T-helper 2 cell (primary cell): ENCODE measurements around the gene KRTAP4-8.
"Not testable (repeated sequence)": the region's sequence is repeated elsewhere in the genome, so short reads cannot be mapped to it uniquely, and the experiment has no call there.

ENCODE experiments used
- DNase-seq, 5 experiments: peaks; one replicate each; pipeline versions ENCODE4 v3.0.0 to v3.0.0-alpha.2; 2012 to 2022
- total RNA-seq, 2 donors: gene quantifications; one replicate each; lab custom pipeline; 2026; lab: John Stamatoyannopoulos, UW

The KRTAP4-8 gene
- total RNA-seq = 0 reads per million in 2 donors

DNA sequence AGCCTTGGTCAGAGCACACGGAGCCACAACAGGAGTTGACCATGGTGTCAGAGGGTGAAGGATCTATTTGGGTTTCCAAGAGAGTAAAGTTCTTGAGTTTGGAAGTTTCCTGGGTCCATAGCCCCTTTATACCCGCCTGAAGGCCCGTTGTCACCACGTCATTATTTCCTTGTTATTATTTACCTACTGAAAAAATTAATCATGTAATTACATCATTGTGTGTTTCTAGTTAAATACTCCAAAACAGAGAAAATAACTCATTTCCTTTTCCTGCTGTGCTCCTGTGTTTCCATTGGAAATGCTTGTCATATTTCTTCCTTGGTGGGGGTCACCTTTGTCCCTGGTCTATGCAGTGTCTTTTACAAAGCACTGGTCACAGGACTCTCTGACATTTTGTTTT lies at the start of gene KRTAP4-8:
Gene KRTAP4-8, minus strand, starts transcription at position 101 of the 400 bp plus-strand sequence. Its CDS starts 58 bp downstream, at position 43.
- DNase-seq = no peak

DNA sequence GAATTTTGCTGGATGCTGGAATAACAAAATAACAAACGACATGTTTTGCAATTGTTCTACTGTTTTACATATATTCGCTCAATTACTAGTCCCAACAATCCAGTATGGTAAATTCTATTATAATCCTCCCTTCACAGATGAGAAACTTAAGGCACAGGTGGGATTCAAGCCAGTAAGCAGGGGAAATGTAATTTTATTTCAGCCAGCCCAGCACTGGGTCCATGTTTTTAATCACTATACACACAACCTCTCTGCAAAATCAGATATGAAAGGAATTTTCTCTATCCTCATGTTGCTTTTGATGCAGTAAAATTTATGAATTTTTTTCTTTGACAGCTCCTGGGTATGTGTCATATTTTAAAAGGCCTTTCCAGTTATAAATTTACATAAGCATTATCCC lies 47.3 kb upstream of the KRTAP4-8 start:
- DNase-seq = no peak

DNA sequence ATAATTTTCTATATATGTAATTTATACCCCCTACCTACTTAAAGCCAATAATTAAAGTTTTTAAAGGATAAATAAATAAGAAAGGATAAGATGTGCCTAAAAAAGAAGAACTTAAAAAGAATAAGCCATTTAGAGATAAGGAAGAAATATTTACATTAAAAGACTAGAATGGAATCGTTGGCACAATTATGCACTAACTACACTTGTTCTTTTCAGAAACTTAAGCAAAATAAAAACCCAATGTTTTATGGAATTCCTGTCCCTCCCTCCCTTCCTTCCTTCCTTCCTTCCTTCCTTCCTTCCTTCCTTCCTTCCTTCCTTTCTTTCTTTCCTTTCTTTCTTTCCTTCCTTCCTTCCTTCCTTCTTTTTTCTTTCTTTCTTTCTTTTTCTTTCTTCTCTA lies 46.9 kb upstream of the KRTAP4-8 start:
- no peak for DNase-seq

DNA sequence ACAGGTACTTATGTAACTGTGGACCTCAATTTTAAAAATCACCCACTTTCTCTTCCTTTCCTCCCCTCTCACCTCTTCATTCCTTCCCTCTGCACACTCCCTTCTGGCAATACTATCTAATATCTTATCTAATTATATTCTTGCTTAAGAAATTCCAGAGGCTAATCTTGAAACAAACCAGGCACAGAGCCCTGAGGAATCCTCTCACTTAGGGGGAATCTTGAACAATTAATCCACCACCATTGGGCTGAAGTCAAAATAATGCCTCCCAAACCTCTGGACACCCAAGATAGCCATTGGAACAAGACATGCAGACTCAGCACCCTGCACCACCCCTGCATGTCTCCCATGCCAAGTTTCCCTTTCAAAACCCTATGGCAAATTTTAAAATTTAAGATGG lies 43.4 kb upstream of the KRTAP4-8 start:
- no peak for DNase-seq

DNA sequence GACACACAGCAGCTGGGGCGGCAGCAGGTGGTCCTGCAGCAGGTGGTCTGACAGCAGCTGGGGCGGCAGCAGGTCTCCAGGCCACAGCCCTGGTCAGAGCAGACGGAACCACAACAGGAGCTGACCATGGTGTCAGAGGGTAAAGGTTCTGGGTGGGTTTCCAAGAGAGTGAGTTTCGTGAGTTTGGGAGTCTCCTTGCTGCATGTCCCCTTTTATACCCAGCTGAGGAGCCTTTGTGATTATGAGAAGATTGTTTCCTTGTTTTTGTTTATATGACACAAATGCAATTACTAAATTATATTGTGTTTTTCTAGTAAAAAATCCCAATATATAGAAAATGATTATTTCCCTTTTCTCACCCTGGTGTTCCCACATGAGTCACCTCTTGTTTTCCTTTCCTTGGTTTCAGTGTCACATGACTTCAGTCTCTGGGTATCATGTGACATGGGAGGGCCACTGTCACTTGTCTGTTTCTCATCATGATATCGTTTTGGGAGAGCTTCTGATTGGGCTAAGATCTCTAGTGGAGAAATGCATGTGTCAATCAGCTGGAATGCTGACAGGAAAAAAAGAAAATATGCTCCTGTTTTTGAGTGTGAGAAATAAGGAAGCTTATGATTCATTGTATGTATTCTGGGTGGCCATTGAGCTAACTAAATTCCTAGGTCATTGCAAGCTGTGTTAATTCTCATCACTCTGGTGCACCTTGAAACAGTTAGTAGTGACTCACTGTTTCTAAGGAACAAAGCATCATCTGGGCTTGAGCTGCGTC lies 42.6 kb upstream of the KRTAP4-8 start, which contains the start of gene KRTAP4-6:
Gene KRTAP4-6, minus strand, starts transcription at position 185 of the 772 bp plus-strand sequence. Its CDS starts 57 bp downstream, at position 128.
- DNase-seq = no peak

DNA sequence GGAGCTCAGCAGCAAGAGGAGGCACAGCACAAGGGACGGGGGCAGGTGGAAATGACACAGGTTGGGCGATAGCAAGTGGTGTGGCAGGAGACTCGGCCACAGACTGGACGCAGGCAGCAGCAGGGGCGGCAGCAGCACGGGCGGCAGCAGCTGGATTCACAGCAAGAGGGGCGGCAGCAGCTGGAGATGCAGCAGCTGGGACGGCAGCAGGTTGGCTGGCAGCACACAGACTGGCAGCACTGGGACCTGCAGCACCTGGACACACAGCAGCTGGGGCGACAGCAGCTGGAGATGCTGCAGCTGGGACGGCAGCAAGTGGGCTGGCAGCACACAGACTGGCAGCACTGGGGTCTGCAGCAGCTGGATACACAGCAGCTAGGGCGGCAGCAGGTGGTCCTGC lies 41.9 kb upstream of the KRTAP4-8 start:
- DNase-seq = not testable (repeated sequence)

DNA sequence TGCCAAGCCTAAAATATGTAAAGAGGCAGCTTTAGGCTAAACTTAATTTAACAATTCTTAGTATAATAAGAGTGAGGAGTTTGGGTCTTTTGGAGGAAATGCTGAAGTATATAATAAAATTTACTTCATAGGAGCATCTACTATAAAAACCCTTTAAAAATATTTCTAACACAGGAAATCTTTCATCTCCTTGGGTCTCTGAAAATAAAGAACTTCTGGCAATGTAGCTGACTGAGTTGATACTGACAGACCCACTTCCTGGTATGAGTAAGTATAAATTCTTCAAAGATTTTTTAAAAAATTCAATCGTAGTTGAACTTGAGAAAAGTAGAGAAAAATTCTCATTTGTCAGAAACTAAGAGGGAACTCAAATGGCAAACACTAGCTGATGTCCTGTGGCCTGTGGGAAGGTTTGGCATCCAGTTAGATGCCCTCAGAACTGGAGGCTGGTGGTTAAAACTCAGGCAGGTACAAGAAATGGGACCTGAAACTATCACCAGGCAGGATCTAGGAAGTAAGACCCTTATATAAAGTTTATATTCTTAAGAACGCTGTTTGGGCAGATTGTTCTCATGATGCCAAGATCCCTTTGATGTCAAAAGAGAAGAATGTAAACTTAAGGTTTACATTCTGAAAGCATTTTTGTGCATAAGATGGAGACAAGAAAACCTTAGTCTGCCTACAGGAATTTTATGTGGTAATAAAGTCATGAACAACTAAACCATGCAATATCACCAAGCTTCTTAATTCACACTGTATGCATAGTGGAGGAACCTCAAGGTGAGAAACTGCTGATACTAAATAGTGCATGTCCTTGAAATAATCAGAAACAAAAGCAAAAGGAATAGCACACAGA lies 36.2 kb upstream of the KRTAP4-8 start:
- no peak for DNase-seq

DNA sequence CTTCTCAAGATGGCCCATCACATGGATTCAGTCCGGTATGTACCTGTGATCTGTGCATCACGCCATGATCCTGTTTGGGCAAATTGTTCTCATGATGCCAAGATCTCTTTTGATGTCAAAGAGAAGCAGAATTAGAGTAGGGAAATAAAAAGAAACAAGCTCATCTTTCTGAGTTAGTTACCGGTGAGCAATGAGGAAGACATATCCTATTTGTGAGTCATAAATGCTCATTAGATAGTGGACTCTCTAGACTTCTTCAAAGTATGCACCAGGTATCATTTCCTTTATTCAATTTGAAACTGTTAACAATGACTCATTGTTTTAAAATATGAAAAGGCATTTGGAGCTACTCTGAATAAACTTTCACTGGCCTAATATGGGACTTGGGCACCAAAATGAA lies 34.0 kb upstream of the KRTAP4-8 start:
- DNase-seq = no peak

DNA sequence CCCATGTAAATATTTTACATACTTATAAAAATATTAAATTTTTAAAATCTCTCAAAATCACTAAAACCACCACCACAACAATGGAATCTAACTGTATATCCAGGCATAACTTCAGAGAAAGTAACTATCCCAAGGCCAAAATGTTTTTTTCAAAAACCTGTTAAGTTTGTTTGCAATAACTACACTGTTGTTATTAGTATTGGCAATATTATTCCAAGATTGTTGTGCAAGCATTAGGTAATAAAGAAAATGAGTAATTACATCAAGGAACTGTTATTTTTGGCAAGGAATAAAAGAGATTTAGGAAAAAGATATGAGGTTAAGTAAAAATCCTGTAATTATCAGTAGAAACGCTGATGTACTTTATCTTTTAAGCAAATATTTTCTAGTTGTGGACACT lies 29.4 kb upstream of the KRTAP4-8 start:
- no peak for DNase-seq

DNA sequence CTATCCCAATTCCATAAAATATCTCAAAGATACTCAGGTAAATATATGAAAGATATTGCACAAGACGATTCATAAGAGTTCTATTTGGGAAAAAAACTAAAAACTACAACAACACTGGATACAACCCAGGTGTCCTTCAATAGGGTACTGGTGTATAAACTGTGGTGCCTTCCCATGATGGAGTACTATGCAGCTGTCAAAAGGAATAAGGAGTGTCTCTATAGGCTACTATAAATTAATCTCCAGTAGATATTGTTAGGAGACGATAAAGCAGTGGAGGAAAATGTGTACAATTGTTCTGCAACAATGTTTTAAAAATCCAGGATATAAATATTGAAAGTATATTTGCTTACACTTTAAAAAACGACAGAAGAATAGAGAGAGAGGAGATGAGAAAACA lies 28.5 kb upstream of the KRTAP4-8 start:
- DNase-seq = no peak

DNA sequence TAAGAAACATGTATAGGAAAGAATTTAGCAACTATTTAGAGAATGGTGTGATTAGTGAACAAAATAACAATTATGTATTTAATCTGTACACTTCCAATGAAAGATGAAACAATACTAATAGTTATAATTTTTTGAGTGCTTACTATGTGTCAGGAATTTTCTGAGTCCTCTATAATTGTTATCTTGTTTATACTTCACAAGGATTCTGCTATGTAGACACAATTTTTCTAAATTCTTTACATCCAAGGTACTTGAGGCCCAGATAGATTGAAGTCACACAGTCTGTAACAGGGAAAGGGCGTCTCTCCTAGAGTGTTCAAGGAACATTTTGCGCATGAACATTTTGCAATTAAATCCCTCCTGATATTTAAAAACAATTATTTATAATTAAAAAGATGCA lies 27.1 kb upstream of the KRTAP4-8 start:
- no peak for DNase-seq

DNA sequence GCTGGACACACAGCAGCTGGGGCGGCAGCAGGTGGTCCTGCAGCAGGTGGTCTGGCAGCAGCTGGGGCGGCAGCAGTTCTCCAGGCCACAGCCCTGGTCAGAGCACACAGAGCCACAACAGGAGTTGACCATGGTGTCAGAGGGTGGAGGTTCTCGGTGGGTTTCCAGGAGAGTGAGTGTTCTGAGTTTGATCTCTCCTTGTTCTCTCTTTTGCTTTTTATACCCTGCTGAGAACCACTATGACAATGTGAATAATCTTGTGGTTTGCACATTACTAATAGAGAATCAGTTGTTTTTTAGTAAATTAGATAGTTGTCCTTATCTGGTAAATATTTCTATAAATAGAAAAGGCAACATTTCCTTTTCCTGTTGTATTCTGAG lies 26.0 kb upstream of the KRTAP4-8 start, which contains the start of gene KRTAP4-12:
Gene KRTAP4-12, minus strand, starts transcription at position 192 of the 381 bp plus-strand sequence. Its CDS starts 60 bp downstream, at position 132.
- DNase-seq = not testable (repeated sequence)

DNA sequence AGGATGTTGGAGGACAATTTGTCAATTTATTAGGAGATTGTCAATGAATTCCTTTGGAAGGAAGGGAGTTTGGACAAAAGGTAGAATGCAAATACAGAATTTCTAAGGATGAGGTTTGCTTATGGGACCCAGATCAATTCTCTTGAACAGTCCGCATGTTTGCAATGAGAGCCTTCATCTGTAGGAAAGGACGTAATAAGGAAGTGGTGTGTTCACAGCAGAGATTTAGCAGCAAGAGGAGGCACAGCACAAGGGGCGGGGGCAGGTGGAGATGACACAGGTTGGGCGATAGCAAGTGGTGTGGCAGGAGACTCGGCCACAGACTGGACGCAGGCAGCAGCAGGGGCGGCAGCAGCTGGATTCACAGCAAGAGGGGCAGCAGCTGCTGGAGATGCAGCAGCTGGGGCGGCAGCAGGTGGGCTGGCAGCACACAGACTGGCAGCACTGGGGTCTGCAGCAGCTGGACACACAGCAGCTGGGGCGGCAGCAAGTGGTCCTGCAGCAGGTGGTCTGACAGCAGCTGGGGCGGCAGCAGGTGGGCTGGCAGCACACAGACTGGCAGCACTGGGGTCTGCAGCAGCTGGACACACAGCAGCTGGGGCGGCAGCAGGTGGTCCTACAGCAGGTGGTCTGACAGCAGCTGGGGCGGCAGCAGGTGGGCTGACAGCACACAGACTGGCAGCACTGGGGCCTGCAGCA lies 25.5 kb upstream of the KRTAP4-8 start:
- peak in 1 of 5 experiments; percentile 3 for DNase-seq

DNA sequence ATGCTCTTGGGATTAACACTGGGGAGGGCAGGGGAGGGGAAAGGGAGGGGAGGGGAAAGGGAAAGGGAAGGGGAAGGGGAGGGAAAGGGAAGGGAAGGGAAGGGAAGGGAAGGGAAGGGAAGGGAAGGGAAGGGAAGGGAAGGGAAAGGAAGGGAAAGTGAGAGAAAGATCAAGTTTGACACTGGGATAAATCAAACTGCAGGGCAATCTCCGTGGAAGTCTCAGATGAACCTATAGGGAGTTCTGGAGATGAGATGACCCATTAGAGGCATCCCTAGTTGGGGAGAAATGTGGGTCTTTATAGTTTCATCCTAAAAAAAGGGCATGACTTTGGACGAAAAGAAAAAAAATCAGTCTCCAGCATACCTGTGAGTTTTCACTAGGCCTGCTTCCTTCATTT lies 23.8 kb upstream of the KRTAP4-8 start:
- DNase-seq = no peak

DNA sequence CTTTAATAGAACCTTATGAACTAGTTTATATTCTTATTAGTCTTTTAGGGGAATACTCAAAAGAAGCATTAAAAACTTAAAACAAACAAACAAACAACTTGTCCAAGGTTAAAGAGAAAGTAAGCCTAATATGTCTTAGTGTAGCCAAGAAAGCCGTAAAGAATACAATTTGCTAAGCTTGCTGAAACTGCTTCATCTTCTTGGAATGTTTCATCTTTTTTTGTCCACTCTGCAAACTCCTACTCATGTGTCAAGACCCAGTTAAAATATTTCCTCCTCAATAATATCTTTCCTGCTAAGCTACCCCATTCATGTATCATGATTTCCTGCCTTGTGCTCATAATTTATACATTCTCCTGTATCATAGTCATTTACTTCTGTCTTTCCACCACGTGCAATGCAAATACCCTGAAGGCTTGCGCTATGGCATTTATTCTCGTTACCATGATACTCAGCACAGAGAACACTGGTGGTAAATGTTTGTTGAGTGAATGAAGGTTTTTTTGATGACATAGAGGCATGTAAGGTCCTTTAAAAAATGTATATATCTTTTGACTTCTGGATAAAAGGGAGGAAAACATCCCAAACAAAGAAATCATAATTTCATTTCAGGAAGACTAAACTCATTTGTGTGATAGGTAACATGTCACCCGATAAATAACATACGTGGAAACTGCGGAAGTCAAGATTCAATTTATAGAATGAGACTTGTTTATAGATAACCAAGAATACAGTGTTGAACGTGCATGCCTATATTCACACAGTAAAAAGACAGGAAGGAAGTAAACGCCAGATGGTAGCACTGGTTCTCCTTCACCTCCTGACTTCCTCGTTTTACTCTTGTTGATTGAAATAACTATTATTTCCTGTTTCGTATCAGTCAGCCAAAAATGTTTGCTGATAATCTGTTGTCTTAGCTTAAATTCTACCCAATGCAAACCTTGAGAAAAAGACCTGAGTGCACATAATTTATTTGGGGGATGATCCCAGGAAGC lies 22.1 kb upstream of the KRTAP4-8 start:
- DNase-seq = peak in 1 of 5 experiments; percentile 27

DNA sequence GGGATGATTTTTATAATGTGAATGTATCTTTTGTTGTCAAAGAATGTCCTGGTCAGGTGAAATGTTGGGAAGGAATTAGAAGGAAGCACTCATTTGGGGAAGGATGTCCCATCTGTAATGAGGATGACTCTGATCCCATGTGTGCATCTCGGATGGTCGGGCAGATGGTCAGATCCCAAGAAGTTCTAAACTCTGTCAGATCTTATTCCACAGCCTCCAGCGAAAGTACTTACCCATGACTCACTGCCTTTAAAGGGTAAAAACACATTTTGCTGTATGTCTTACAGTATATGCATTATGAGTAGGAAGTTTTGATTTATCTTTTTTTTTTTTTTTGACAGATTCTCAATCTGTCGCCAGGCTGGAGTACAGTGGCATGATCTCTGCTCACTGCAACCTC lies 20.8 kb upstream of the KRTAP4-8 start:
- DNase-seq = no peak

DNA sequence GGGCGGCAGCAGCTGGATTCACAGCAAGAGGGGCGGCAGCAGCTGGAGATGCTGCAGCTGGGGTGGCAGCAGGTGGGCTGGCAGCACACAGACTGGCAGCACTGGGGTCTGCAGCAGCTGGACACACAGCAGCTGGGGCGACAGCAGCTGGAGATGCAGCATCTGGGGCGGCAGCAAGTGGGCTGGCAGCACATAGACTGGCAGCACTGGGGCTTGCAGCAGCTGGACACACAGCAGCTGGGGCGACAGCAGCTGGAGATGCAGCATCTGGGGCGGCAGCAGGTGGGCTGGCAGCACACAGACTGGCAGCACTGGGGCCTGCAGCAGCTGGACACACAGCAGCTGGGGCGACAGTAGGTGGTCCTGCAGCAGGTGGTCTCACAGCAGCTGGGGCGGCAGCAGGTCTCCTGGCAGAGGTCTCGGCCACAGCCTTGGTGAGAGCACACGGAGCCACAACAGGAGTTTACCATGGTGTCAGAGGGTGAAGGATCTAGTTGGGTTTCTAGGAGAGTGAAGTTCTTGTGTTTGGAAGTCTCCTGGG lies 20.0 kb upstream of the KRTAP4-8 start, which contains the start of gene KRTAP4-11:
Gene KRTAP4-11, minus strand, starts transcription at position 528 of the 541 bp plus-strand sequence. Its CDS starts 58 bp downstream, at position 470.
- DNase-seq = not testable (repeated sequence)

DNA sequence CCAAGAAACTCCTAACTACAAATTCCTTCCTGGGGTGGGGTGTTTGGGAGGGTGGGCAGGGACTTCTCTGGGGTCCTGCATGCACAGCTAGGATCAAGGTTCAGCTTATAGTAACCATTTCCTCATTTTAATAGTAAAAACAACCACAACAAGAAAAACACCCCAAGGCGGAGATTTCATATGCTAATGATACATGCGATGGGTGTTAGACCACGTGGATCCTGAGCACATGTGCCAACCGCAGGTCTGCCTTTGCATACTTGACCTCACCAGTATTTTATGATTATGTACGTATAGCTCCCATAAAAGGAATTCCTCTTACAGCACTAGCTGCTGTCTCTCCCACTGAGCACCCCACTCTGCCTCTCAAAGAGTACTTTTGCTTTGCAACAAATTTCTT lies 18.4 kb upstream of the KRTAP4-8 start:
- DNase-seq = no peak

DNA sequence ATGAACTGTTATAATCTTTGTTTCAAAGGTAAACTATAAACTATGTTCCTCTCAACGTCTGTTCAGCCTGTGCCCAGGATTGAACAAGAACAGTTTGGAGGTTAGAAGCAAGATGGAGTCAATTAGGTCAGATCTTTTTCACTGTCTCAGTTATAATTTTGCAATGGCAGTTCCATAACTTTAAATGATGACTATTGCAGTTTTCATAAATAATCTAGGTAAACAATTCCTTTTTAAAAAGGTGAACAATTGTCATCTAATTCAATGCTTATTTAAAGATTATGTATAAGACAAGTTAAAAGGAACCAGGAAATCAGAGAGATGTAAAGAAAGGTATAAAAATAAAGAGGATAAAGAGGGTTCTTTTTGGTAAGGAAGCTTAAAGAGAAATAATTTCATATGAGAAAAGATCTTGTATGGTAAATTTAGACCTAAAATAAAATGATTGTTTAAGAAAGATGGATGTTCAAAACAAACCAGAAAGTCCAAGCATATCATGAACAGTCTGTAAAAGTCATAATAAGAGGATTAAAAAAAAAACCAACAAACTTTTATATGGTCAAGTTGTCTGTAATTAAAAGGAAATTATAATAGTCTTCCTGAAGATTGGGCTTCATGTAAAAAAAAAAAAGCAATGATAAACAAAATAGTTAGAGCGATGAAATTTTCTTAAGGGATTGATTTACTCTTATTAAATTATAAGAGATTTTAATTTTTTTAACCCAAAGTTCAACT lies 13.4 kb upstream of the KRTAP4-8 start:
- no peak for DNase-seq

DNA sequence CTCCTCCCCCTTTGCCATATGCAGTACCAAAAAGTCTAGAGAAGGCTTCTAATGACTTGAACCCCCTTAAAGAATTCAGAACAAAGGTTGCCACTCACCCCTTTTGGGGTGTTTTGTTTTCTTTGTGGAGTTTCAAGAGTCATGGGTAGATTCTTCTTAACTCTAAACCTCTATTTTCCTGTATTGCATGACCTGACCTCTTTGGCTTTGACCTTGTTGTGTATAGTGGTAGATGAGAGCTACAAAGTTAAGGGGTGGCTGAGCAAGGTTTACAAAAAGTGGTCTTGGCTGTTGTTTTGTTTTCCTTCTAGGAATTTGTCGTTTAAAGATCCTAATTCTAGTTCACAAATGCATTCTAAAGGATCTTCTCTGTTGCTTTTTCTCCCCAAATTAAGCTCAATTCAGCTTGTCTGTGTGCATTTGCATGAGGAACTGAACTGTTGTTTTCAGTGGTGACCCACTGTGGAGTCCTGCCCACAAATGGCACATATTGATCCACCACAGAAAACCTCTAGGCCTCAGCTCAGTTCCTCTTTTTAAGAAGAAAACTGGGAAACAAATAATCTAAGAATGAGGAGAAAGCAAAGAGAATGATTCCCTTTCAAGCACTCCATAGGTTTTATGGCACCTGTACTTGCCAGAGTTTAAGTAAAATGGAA lies 10.9 kb upstream of the KRTAP4-8 start:
- DNase-seq = not testable (repeated sequence)
